Muscle layer of duodenum (tissue), 2 donors: ENCODE results near the gene DTNB.

Experiments used
- H3K27ac ChIP-seq: one replicate; pipeline ENCODE4 v1.7.0; 2013; ENCODE audit warnings: mild to moderate bottlenecking, low read length
- H3K27me3 ChIP-seq: one replicate; pipeline ENCODE4 v1.7.0; 2013; ENCODE audit warnings: low read depth, mild to moderate bottlenecking, control low read depth, low read length
- H3K36me3 ChIP-seq, 2 donors: one replicate each; pipeline ENCODE4 v1.7.0; 2013; ENCODE audit warnings: low read length in 2 of 2, control low read depth in 1 of 2, mild to moderate bottlenecking in 1 of 2; ENCODE audit not compliant: insufficient read depth in 2 of 2, control insufficient read depth in 1 of 2
- H3K4me1 ChIP-seq, 2 donors: one replicate each; pipeline ENCODE4 v1.7.0; 2013; ENCODE audit warnings: low read length in 2 of 2, mild to moderate bottlenecking in 2 of 2, control low read depth in 1 of 2, moderate library complexity in 1 of 2; ENCODE audit not compliant: insufficient read depth in 2 of 2, control insufficient read depth in 1 of 2
- H3K4me3 ChIP-seq, 2 donors: one replicate each; pipeline ENCODE4 v1.7.0; 2013; ENCODE audit warnings: low read length in 2 of 2, low read depth in 1 of 2, mild to moderate bottlenecking in 1 of 2
- H3K9me3 ChIP-seq, 2 donors: one replicate each; pipeline ENCODE4 v1.7.0; 2013; ENCODE audit warnings: low read length in 2 of 2, control low read depth in 1 of 2, mild to moderate bottlenecking in 1 of 2; ENCODE audit not compliant: control insufficient read depth in 1 of 2
- donor health status: healthy.

DTNB gene

DNA sequence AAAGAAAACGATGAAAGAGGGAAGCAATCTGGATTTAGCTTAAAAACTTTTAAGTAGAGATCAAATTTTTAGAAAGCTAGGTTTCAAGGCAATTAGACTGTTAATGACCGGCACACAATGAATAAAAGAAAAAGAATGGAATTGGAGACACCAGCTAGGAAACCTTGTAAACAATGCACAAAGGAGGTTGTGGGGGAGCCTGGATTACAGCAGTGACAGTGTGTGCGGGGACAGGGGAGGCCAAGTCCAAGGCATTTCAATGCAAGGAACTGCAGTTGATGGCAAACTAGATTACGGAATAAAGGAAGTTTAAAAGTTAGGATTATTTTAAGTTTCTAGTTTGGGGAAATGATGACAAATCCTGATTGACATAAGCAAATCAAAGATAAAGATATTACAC lies 74.5 kb downstream of the DTNB start:
- Histone ChIP-seq H3K9me3 (no peaks in the 10 kb centered on the region), H3K4me3 (no peak overlapping the region), H3K27me3 (no peaks in the 10 kb centered on the region), H3K36me3 (no peaks in the 10 kb centered on the region), H3K4me1 (no peaks in the 10 kb centered on the region), H3K27ac (no peak overlapping the region)

DNA sequence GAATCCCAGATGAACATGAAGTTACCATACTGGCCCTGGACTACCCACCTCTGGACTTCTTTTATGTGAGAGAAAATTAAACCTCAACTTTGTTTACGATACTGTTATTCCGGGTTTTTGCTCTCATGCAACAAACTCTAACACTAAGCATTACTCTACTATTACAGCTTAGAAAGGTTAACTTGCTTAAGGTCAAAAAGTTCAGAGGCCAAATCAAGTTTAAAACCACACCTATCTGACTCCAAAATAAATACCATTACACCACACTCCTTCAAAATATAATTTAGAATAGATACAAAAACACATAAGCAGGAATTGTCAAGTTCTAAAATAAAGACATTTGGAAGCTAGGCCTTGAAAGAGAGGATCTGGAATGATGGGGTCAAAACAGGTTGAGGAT lies 75.0 kb downstream of the DTNB start:
- H3K4me3 ChIP-seq = no peak overlapping the region
- H3K36me3 ChIP-seq = no peaks in the 10 kb centered on the region
- no peaks in the 10 kb centered on the region for H3K9me3 ChIP-seq
- H3K27ac ChIP-seq = no peak overlapping the region
- H3K4me1 ChIP-seq = no peaks in the 10 kb centered on the region
- H3K27me3 ChIP-seq = no peaks in the 10 kb centered on the region

DNA sequence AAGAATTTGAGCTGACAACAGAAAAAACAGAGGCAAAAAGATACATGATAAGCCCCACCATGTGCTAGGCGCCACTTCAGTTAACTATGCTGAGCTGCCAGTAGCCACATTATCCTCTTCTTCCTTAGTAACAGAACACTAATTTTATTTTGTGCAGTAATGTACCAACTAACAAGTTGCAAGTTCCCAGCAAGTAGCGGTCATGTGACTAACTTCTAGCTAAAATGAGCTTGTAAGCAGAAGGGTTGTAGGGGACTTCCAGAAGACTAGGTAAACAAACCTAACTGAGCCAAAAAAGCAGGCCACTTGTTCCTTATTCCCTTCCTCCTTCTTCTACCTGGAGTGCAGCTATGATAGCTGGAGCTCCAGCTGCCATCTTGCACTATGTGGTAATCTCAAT lies 75.5 kb downstream of the DTNB start:
- H3K9me3 ChIP-seq = no peaks in the 10 kb centered on the region
- no peak overlapping the region for H3K27ac ChIP-seq
- H3K4me1 ChIP-seq = no peaks in the 10 kb centered on the region
- no peaks in the 10 kb centered on the region for H3K36me3 ChIP-seq
- no peak overlapping the region for H3K4me3 ChIP-seq
- H3K27me3 ChIP-seq = no peaks in the 10 kb centered on the region

DNA sequence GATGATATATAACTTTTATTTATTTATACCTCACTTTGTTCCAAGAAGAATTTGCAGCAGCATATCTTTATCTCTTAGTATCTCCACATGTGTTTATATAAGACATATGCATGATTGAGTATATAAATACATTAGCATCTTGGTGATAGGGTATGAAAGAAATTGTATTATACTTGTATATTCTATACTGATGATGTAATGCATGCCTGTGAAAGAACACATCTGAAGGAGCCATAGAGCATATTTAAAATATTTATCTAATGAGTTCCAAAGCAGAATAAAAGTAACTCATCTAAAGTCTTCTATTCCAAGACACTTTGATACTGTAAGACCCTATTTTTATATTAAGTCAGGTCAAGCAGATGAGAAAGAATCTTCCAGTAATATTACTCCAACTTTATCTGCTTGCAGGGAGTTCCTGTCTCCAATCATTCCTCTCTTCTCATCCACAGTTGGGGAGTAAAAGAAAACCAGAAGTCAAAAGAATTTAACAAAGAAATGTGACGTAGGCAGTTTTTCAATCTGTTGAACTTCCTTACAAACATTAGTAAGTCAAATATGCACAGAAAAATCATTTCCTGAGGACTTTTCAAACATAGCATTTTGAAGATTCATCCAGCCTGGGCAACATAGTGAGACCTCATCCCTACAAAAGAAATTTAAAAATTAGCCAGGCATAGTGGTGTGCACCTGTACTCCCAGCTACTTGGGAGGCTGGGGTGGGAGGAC lies 76.7 kb downstream of the DTNB start:
- Histone ChIP-seq H3K27me3 (no peaks in the 10 kb centered on the region), H3K4me1 (no peaks in the 10 kb centered on the region), H3K9me3 (no peaks in the 10 kb centered on the region), H3K4me3 (no peak overlapping the region), H3K27ac (no peak overlapping the region), H3K36me3 (no peaks in the 10 kb centered on the region)

DNA sequence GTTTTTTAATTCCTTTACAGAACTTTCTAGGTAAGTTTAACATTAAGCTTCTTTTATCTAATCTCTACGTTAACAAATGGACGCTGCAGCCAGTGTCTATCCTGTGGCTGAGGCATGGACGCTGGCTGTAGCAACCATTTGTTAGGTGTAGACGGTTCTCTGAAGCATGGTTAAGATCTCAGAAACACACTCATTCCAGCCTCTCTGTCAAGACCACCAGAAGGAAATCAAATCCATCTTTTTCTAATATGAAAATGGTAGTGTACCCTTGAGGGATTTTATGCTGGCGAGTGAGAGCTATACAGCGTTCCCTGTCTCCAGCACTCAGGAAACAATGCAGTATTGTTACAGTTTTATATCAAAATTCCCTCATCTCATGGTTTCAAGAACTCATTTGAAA lies 78.0 kb downstream of the DTNB start:
- H3K27me3 ChIP-seq = no peaks in the 10 kb centered on the region
- H3K4me1 ChIP-seq = no peaks in the 10 kb centered on the region
- no peaks in the 10 kb centered on the region for H3K9me3 ChIP-seq
- H3K36me3 ChIP-seq = no peaks in the 10 kb centered on the region
- no peak overlapping the region for H3K4me3 ChIP-seq
- H3K27ac ChIP-seq = no peak overlapping the region

DNA sequence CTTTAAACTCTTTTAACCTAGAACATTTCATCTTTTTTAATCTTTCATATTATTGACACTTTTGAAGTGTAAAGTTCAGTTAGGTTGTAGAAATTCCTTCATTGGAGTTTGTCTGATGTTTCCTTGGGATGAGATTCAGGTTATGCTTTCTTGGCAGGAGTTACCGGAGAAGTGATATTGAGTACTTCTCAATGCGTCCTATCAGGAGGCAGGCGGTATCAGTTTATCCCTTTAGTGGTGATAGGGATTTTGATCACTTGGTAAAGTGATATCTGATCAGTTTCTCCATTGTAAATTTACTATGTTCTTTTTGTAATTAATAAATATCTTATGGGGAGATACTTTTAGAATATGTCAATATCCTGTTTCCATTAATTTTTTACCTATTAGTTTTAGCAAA lies 78.4 kb downstream of the DTNB start:
- no peak overlapping the region for H3K27ac ChIP-seq
- no peak overlapping the region for H3K4me3 ChIP-seq
- H3K36me3 ChIP-seq = no peaks in the 10 kb centered on the region

DNA sequence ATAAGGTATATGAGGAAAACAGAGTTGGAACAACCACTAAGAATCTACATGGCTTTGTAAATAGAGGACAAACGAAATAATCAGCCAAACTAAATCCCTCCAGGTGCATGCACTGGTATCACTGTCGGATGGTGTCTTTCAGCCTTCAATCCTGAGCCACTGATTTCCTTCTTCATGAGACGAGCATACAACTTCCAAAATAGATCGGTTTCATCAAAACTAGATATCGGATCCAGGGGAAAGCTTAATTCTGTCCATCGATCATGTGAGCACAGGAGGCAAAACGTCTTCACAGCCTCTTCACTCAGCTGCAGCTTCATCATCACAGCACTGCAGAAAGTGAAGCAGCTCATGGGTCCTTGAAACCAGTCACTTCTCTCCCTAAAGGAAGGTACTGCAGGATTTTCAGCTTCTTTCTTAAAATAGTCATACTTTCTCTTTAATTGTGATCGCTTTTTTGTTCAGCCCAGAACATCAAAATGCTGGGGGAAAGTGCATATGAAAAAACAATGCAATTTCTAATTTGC lies 80.5 kb downstream of the DTNB start:
- Histone ChIP-seq H3K4me3 (no peak overlapping the region), H3K4me1 (no peaks in the 10 kb centered on the region)

More for the DNA sequence above, 78.4 kb downstream of the DTNB start:
- no peaks in the 10 kb centered on the region for H3K9me3 ChIP-seq
- H3K4me1 ChIP-seq = no peaks in the 10 kb centered on the region
- no peaks in the 10 kb centered on the region for H3K27me3 ChIP-seq

DNA sequence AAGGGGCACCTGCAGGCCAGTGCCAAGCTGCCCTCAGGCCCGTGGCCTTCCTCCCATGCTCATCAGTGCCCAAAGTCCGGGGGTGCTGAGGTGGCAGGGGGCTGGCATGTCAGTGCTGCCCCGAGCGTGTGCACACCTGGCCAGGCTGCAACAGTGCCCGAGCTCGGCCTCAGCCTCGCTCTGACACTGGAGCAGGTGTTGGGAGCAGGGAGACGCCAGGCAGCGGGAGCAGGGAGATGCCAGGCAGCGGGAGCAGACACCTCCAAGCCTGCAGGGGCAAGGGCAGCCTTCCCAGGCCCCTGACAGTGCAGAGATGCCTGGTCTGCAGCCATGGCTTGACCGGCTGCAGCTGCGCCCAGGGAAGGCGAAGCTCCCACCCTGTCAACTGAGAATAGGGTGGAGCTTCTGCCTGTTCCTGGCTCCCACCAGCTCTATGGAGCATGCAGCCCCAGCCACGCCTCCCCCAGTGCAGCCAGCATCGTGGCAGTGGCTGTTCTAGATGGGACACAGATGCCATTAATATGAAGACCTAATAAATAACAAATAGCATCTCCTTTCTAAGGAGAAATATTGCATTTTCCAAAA lies 82.4 kb downstream of the DTNB start:
- no peaks in the 10 kb centered on the region for H3K36me3 ChIP-seq
- H3K27me3 ChIP-seq = no peaks in the 10 kb centered on the region
- no peaks in the 10 kb centered on the region for H3K4me1 ChIP-seq
- no peak overlapping the region for H3K4me3 ChIP-seq
- H3K27ac ChIP-seq = no peak overlapping the region
- no peaks in the 10 kb centered on the region for H3K9me3 ChIP-seq

More for the DNA sequence above, 80.5 kb downstream of the DTNB start:
- H3K9me3 ChIP-seq = no peaks in the 10 kb centered on the region
- H3K27ac ChIP-seq = no peak overlapping the region
- H3K36me3 ChIP-seq = no peaks in the 10 kb centered on the region
- no peaks in the 10 kb centered on the region for H3K27me3 ChIP-seq

DNA sequence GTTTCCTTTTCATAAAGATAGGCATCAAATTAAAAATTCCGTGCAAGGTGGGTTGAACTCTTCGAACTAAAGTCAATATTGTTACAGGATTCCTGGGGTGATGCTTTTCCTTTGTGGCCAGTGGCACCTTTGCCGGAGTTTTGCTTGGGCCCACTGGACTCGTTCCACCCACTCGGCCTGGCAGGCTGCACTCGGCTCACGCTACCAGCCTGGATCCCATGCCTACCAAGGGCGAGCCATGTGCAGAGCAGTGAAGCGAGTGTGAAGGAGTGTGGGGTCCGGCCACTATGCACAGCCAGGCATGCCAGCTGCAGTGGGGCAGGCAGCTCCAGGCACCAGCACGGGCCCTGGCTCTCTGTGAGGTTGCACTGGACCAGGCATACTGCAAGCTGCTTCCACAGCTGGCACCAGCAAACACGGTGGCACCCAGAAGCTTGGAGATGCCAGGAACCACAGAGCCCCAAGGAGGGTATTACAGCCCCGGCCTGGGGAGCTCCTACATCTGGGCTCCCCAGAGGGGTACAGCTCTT lies 83.6 kb downstream of the DTNB start:
- no peak overlapping the region for H3K4me3 ChIP-seq
- no peaks in the 10 kb centered on the region for H3K36me3 ChIP-seq
- H3K9me3 ChIP-seq = no peaks in the 10 kb centered on the region
- H3K27ac ChIP-seq = no peak overlapping the region
- no peaks in the 10 kb centered on the region for H3K27me3 ChIP-seq
- H3K4me1 ChIP-seq = no peaks in the 10 kb centered on the region

DNA sequence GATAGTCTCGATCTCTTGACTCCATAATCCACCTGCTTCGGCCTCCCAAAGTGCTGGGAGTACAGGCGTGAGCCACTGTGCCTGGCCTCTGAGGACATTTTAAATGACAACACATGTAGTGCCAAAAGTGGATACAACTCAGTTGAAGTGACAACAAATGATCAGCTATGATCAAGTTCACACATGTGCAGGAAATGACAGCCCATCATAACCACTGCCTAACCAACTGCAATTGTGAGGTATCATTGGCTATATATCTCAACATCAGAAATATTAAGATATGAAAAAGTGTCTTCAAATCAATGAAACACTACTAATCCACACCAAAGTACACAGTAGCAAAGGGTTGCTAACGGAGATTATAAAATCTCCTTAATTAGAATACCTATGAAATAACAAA lies 84.8 kb downstream of the DTNB start:
- Histone ChIP-seq H3K9me3 (no peaks in the 10 kb centered on the region), H3K27me3 (no peaks in the 10 kb centered on the region), H3K27ac (no peak overlapping the region), H3K4me3 (no peak overlapping the region), H3K4me1 (no peaks in the 10 kb centered on the region), H3K36me3 (no peaks in the 10 kb centered on the region)

DNA sequence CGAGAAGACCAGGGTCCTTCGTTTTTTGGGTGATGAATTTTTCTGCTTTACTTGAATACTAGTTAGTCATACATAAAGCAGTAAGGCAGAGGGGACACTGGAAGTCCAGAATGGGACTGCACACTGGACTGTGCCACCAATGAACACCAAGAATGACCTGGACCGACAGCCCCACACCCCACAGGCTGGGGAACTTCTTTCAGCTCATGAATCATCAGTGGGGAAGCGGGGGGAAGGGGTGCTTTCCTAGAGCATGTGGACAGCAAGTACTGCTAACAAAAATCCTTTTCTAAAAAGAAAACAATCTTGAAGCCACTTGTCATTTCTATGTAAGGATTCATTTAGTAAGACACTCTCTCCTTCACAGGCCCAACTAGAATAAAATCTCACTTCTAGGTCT lies 86.0 kb downstream of the DTNB start:
- Histone ChIP-seq H3K9me3 (no peaks in the 10 kb centered on the region), H3K36me3 (no peaks in the 10 kb centered on the region), H3K27me3 (no peaks in the 10 kb centered on the region), H3K27ac (no peak overlapping the region), H3K4me1 (no peaks in the 10 kb centered on the region), H3K4me3 (no peak overlapping the region)
